GM18867 (cell line): ENCODE measurements around the gene NOTCH2.

Source experiments
- ATAC-seq: cut with Tn5 transposase; IDR thresholded peaks from one replicate; pipeline ENCODE4 v1.9.1; 2021; ENCODE audit warnings: mild to moderate bottlenecking, moderate library complexity; ENCODE audit not compliant: unreplicated experiment

NOTCH2 gene

DNA sequence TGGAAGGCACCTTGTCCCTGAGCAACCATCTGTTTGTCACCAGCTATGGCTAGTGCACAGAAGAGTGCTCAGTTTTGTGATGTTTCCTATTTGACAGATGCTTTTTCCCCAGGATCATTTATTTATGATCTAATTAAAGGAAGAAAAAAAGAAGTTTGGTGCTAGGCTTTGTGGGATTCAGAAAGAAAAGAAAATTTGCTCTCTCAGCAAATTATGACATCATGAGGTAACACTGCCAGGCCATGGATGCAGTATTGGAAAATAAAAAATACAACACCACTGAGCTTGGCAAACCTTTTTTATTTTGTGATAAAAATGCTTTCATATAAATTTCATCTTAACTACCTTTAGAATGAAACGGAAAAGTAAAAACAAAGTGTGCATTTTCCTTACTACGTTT is 157.7 kb downstream of the NOTCH2 start:
- ATAC-seq, result no peak

DNA sequence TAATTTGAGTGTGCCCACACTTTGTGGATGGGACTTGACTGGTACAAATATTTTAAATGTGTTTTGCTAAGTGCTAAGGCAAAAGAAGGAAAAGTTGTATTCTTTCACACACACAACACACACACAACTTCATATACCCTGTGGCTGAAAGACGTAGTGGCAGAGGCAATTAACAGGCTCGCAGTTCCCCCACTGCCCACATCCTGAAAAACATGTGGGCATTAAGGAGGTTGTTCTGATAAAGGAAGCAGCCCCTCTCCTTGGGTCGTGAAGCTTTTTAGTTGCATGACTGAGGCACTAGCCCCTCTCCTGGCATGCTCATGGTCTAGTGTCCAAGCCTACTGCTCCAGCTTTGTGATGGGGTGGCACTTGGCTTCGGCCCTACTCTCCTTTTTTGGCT is 158.8 kb downstream of the NOTCH2 start:
- no peak for ATAC-seq

DNA sequence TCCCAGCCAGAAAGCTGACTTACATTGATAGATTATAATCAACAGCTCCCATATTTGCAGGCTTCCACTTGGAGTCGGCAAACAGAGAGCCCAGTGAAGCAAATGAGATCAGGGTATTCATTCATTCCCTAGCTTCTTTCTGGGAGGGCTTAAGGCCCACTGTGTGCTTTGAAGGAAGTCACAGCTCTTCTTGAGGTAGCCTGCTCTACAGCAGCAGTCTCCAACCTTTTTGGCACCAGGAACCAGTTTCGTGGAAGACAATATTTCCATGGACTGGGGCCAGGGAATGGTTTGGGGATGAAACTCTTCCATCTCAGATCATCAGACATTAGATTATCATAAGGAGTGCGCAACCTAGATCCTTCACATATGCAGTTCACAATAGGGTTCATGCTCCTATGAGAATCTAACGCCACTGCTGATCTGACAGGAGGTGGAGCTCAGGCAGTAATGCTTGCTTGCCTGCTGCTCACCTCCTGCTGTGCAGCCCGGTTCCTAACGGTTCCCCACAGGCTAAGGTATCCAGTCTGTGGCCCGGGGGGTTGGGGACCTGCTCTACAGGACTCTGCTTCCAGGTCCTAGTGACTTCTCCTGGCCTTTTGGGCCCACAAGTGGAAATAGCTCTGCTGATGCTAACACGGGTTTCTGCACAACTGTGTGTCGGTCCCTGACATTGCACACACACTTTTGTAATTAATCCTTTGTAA is 159.4 kb downstream of the NOTCH2 start:
- no peak for ATAC-seq

DNA sequence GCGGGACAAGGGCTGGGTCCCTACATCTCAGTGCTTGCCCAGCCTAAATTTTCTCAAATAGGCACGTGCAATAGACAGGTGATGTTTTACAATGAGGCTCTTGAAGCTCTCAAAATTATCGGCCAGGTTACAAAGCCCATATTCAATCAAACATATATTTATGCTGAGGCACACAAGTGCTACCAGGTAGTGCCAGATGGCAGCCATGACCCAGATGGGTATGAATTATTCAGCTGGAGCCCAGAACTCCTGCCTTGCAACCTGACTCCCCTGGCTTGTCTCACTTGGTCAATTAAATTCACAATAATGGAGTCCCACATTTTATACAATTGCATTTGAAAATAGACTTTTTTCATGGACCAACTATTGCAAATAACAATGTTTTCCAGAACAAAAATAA is 160.8 kb downstream of the NOTCH2 start:
- no peak for ATAC-seq

DNA sequence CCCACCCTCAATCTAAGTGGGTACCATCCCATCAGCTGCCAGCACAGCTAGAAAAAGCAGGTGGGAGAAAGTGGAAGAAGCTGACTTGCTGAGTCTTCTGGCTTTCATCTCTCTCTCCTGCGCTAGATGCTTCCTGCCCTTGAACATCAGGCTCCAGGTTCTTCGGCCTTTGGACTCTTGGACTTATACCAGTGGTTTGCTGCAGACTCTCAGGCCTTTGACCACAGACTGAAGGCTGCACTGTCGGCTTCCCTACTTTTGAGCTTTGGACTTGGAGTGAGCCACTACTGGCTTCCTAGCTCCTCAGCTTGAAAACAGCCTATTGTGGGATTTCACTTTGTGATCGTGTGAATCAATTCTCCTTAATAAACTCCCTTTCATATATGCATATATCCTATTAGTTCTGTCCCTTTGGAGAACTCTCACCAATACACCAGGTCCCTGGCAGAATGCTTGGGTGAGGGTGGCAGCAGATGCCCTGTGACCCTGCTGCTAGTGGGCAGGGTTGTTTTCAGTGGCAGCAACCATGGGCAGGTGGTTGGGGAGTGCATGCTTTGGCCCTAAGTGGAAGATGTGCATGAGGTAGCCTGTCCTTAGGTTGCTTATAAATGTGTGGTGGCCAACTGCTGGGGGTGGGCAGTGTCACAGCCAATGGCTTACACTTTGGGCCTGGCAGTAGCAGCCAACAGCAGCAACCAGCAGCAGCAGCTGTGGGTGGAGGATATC is 162.4 kb downstream of the NOTCH2 start:
- ATAC-seq, result no peak

DNA sequence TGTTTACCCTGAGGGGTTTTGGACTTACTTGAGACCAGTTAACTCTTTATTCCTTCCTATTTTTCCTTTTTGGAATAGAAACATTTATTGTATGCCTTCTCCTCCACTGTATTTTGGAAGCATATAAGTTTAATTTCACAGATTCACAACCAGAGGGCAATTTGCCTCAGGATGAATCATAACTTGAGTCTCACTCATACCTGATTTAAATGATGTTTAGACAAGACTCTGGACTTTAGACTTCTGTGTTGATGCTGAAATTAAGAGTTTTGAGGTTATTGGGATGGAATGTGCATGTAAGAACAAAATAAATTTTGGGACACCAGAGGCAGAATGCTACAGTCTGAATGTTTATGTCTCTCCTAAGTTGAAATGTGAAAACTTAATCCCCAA is 166.0 kb downstream of the NOTCH2 start:
- ATAC-seq, result no peak

DNA sequence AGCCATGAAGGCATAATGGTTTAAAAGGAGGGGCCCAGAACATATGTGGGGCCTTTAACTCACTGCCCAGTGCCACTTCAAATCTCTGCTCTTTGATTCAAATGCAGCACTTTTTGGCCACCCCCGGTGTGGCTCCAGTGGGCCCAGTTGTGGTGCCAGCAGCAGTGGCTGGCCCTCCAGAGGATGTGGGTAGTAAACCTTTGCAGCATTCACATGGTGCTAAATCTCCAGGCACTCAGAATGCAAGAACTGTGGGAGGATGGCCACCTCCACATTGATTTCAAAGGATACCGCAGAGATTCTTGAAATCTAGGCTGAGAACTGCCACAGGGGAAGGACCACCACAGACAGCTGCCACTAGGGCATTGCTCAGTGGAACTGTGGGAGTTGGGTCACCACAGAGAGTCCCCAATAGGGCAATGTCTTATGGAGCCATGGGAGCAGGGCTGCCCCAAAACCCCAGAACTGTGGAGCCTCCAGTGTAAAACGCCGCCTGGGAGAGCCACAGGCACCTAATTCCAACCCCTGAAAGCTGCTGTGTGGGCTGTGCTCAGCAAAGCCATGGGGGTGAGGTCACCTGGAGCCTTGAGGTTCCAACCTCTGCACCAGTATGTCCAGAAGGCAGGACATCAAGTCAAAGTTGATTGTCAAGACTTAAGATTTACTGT is 166.6 kb downstream of the NOTCH2 start:
- no peak for ATAC-seq

DNA sequence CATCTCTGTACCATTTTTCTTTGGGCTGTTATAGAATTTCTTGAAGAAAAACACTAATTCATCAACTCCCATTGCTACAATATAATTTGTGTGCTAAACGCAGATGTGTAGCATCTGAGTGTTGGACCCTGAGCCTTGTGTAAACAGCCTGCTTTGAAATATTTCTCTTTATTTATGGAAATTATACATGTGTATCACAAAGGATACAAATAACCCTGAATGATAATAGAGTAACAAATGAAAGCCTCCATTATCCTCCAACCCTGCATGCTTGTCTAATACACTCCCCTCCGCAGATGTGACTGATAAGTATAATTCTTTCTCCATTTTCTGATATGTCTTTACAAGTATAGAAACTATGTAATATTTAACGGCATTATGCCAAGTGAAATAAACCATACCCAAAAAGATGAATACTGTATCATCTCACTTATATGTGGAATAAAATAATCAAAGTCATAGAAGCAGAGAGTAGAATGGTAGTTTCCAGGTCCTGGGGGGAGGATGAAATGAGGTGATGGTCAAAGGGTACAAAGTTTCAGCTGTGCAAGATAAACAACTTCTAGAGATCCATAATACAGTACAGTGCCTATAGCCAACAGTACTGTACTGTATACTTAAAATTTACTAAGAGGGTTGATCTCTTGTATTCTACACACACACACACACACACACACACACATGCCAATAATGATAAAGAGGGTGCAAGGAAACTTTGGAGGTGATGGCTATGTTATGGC is 170.3 kb downstream of the NOTCH2 start:
- no peak for ATAC-seq

DNA sequence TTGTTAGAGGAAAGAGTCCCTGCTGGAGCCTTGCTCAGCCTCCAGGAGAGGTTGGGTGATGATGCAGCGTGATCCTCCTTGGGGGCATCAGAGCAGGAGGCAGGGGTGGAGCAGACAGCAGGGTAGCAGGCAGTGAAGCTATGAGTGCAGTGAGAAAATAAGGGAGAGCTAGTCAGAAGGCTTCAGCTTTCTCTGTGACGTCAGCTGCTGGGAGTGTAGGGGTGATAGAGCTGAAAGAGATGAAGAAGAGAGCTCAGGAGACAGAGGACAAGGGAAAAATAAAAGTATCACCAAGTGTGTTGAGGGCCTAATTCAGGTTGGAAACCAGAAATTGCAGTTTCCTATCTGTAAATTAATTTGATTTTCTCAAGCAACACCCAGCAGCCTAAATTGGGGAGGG is 170.9 kb downstream of the NOTCH2 start:
- ATAC-seq, result no peak

DNA sequence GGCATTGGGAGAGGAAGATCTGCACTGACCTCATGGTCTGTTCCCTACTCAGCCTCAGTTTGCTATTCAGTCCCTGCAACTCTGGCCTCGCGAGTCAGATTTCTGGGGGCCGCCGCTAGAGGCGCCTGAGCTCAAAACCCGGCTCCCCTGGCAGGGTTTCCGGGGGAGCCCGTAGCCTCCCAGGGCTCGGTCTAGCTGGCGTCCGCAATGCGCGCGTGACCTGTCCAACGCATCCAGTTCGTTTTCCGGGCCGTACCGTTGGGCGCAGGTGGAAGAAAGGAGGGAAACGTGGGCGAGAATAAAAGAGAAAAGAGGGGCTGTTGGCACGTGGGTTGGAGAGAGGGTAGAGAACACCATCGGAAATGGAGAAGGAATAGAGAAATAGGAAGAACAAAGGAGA is 173.2 kb downstream of the NOTCH2 start, which contains the start of gene ADAM30:
TSS of gene ADAM30 (minus strand) at position 213 of the 400 bp plus-strand sequence. CDS start at position 34, 179 bp downstream.
- no peak for ATAC-seq

DNA sequence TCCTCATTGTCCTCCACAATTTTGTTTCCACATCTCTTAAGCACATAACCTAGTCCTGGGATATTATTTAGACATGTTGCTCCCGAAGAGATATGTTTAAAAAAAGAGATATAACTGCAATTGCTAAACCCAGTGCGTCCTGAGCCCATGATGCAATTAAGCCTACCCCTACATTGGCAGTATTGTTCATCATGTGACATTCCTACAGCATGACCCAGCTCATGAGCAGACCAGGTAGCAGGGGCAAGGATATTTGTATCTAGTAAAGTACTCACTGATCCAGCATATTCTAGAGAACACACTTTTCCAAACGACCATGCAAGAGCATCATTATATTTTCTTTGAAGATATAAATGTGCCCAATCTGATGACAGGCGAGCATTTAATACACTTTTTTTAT is 174.4 kb downstream of the NOTCH2 start:
- ATAC-seq, result no peak

DNA sequence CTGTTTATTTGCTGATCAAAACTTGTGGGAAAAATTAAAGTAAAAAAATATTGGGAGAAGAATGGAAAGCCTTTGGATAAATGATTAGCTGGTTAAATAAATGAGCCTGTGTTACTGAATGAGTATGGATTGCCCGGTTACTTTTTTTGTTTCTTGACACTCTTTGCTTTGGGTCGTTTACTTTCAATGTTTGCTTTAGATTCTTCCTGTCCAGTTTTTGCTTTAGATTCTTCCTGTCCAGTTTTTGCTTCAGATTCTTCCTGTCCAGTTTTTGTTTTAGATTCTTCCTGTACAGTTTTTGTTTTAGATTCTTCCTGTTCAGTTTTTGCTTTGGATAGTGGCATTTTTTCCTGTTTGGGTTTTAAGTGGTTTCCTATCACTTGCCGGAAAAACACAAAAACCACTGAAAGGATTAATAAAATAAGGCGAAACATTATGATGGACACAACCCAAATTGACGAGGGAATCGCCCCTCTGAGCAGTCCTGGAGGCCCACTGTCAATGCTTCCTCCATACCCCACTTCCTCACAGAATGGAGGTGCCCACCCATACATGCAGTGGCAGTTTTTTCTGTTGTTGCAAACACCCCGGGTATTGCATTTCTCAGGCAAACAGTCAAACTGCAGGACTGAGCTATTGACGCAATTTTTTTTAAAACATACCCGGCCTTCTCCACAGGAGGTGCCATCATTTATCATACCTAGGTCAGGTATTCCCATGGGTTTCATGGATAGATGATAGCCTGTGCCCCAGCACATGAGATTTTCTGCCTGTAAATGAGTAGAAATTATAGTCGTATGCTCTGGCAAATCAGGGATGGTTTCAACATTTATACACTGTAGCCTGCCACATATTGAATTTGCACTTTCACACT is 175.4 kb downstream of the NOTCH2 start:
- no peak for ATAC-seq

DNA sequence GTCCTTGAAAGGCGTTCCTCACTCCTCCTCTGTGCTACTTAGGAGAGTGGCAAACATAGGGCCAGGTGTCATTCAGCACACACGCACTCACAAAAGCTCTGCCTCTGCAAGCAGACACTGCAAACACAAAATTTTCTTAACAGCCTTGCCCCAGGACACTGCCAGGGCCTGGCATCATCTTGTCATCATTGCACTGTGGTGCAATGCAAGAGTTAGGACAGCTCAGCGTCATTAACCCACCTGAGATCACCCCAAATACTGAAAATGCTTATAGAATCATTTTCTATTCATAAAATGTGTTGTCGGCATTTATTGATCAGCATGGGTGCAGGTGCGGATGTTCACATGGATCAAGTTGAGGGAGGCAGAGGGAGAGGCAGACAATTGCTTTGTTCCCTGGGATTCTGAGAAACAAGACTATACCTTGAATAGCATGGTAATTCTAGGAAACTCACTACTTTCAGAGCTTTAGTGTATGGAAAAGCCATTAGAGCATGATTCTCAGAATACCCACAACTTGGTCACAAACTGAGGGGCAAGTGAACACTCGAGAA is 176.1 kb downstream of the NOTCH2 start:
- no peak for ATAC-seq

DNA sequence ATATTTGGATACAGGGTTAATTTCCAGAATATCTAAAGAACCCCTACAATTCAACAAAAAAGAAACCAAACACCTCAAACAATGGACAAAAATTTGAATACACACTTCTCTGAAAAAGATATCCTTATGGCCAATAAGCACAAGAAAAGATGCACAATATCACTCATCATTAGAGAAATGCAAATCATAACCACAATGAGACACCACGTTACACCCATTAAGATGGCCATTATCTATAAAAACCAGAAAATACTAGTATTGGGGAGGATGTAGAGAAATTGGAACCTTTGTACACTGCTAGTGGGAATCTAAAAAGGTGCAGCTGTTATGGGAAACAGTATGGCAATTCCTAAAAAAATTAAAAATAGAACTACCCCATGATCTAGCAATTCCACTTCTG is 178.1 kb downstream of the NOTCH2 start:
- no peak for ATAC-seq

DNA sequence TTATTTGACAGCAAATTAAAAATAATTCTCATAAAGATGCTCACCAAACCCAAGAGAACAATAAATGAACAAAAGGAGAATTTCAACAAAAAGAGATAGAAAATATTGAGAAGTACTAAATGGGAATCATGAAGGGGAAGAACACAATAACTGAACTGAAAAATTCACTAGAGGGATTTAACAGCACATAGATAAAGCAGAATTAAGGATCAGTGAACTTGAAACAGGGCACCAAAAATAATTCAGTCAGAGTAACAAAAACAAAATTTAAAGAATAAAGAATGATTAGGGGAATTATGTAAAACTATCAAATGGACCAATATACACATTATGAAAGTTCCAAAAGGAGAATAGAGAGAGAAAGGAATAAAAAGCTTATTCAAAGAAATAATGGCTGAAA is 181.0 kb downstream of the NOTCH2 start:
- no peak for ATAC-seq

DNA sequence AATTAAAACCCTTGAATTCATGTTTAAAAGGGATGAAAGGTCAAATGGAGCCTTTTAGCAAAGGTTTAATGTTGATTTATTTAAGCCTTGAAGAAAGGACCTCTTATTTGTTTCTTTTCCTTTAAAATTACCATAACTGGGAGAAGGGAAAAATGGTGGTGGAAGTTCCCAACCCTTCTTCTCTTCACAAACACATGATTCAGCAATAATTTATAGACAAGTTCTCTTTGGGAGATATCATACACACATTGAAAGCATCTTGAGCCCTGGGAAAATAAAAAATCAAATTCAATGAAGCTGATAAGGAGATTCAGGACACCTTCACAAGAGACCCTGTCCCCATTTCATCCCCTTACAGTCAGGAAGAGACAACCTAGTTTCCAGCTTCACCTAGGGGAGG is 182.0 kb downstream of the NOTCH2 start:
- no peak for ATAC-seq

DNA sequence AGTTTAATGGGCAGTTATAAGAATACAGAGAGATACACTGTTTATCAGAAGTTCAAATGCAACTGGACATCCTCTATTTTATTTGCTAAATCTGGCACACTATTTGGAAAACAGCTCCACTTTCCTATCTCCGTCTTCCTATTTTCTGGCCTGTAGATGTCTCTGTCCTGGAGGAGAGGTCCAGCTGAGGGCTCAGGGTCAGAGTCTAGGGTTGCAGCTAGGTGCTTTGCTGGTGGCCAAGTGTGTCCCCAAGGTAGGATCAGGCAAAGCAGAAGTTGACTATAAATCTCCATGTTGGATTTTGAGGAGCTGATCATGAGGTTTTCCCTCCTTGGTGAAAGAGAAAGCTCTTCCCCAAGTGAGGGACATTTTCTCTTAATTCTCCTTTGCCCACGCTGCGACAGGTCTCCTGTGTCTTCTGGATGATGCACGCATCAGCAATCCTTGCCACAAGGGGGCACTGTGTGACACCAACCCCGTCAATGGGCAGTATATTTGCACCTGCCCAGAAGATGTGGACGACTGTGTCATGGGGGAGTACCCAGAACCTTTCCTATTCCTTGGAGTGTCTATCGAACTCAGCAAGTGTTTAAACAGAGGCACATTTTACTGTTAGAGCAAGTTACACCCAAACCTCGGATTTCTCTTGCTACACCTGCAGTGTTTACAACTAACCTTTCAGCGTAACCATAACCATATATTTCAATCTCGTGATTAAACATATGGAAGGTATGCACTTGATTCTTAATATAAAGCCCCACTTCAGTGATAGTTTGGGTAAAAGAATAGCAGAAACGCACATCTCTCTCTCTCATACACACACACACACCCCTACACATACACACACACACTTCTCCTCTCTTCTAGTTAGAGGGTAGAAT is 183.3 kb downstream of the NOTCH2 start:
- ATAC-seq, result peak; percentile 79

DNA sequence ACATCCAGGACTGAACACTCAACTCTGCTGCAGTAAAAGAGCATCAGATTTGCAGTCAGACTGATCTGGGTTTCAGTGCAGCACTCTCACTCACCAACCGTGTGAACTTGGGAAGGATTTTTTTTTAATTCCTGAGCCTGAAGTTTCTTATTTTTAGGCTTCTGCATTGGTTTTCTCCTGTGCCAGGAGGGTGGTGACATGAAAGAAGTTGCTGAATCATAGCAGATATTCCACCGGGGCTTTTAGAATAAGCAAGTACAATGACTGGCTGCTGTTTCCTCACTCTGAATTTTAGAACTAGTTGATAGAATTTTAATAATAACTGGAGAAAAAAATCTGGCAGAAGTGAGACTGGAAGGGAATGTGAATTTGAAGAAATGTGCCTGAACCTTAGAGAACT is 184.8 kb downstream of the NOTCH2 start:
- no peak for ATAC-seq

DNA sequence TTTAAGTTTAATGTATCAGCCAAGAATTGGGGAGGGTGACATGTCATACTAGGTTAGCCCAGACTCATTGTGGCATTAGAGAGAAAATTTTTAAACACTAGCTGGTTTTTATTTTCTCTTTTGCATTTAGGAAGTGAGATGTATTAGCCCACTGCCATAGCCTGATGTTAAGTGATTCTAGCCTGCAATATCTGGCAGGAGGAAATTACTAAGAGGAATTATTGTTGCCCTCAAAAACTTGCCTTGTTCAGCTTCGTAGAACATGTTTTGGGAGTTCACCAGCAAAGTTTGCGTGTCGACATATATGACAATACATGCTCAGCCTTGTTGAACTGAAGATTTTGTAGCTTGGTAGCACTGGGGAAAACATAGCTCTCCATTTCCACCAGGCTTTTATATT is 185.6 kb downstream of the NOTCH2 start:
- ATAC-seq, result no peak
